GM12872 (cell line): ENCODE measurements around the gene LIPC.
A peak's percentile ranks its signal among the peaks of the same experiment; 100 is the strongest.

Experiments
- TF ChIP-seq, protein P1 (sequence below): IDR thresholded peaks from 3 replicates; pipeline ENCODE4 v1.5.1; 2011; ENCODE audit warnings: low read depth, mild to moderate bottlenecking, low read length, moderate library complexity; ENCODE audit not compliant: insufficient read depth

LIPC gene

GRCh38 chr15:58434334-58434875 lies 2.6 kb downstream of the LIPC start:
- TF ChIP-seq, protein P1, sequence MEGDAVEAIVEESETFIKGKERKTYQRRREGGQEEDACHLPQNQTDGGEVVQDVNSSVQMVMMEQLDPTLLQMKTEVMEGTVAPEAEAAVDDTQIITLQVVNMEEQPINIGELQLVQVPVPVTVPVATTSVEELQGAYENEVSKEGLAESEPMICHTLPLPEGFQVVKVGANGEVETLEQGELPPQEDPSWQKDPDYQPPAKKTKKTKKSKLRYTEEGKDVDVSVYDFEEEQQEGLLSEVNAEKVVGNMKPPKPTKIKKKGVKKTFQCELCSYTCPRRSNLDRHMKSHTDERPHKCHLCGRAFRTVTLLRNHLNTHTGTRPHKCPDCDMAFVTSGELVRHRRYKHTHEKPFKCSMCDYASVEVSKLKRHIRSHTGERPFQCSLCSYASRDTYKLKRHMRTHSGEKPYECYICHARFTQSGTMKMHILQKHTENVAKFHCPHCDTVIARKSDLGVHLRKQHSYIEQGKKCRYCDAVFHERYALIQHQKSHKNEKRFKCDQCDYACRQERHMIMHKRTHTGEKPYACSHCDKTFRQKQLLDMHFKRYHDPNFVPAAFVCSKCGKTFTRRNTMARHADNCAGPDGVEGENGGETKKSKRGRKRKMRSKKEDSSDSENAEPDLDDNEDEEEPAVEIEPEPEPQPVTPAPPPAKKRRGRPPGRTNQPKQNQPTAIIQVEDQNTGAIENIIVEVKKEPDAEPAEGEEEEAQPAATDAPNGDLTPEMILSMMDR = no peak

- TF ChIP-seq, protein P1 = no peak
Observed at GRCh38 chr15:58436552-58436951, 4.8 kb downstream of the LIPC start.

DNA sequence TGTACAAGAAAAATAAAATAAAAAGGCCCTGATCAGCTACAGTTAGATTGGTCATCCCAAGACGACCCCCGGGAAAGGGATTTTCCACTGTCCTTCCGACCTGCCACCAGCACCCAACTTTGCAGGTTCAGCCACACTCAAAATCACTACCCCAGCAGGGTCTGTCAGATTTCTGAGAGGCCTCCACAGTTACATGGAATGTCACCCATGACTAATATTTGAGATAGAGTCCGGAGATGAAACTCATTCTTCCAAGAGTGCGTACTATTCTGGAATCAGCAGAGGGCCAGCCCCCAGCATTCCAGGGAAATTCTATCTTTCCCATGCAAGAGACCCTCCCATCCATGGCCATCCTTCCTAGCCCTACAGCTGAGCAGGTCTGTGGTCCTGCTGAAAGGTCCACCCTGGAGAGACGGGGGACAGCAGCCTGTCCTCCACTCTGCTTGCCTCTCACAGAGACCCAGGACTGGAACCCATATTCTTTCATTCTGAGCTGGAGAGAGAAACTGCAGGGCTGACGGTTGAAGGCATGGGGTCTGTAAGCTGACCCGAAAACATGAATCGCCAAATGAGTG lies 5.8 kb downstream of the LIPC start:
- TF ChIP-seq, protein P1 = no peak

- TF ChIP-seq, protein P1 = no peak
Observed at GRCh38 chr15:58438111-58438510, 6.3 kb downstream of the LIPC start.

DNA sequence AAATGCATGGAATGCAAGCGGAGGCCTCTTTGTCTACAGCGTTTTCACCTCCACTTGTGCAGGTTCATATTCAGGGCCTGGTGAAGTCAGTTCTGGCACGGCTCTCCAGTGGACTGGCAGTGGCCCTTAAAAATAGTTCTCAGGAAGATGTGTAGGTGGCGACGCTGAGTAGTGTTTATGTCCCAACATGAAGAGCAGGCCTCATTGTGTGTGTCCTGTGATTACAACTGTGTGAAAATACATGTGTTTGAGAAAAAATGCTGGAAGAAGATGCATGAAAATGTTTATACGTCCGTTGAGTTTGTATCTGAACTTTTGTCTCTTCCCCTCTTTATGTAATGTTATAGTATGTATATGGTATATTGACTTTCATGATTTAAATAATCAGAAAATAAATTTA lies 7.2 kb downstream of the LIPC start:
- TF ChIP-seq, protein P1 = 0 out of 3 replicates have a peak, but pooled peaks have one; percentile 22

- TF ChIP-seq, protein P1 = no peak
Observed at GRCh38 chr15:58440158-58440910, 8.5 kb downstream of the LIPC start.

- TF ChIP-seq, protein P1 = no peak
Observed at GRCh38 chr15:58440922-58441321, 9.1 kb downstream of the LIPC start.
